Measurements from ENCODE around the gene CYTH1.
"Not testable (repeated sequence)": the region's sequence is repeated elsewhere in the genome, so short reads cannot be mapped to it uniquely, and the experiment has no call there.

CYTH1 gene

GRCh38 chr17:78759969-78760352 is 22.1 kb downstream of the CYTH1 start:
- DNase-seq (ENCODE audit: low spot score) = no peak

GRCh38 chr17:78759203-78759968 is 22.7 kb downstream of the CYTH1 start:
- DNase-seq (ENCODE audit: low spot score) = no peak

- DNase-seq (ENCODE audit: low spot score) = no peak
Measured at GRCh38 chr17:78753316-78754250, 28.5 kb downstream of the CYTH1 start.

- no peak for DNase-seq (ENCODE audit: low spot score)
Measured at GRCh38 chr17:78751447-78752161, 30.5 kb downstream of the CYTH1 start.

- DNase-seq (ENCODE audit: low spot score) = not testable (repeated sequence)
Measured at GRCh38 chr17:78751000-78751399, 31.1 kb downstream of the CYTH1 start.

- no peak for DNase-seq (ENCODE audit: low spot score)
Measured at GRCh38 chr17:78748730-78749317, 33.2 kb downstream of the CYTH1 start.

GRCh38 chr17:78748048-78748729 is 33.9 kb downstream of the CYTH1 start:
- DNase-seq (ENCODE audit: low spot score) = no peak

- no peak for DNase-seq (ENCODE audit: low spot score)
Measured at GRCh38 chr17:78747488-78747887, 34.6 kb downstream of the CYTH1 start.

- no peak for DNase-seq (ENCODE audit: low spot score)
Measured at GRCh38 chr17:78746949-78747269, 35.2 kb downstream of the CYTH1 start.

- DNase-seq (ENCODE audit: low spot score) = no peak
Measured at GRCh38 chr17:78746263-78746948, 35.7 kb downstream of the CYTH1 start.

- DNase-seq (ENCODE audit: low spot score) = no peak
Measured at GRCh38 chr17:78745407-78746088, 36.5 kb downstream of the CYTH1 start.

- DNase-seq (ENCODE audit: low spot score) = no peak
Measured at GRCh38 chr17:78742901-78743300, 39.2 kb downstream of the CYTH1 start.

- no peak for DNase-seq (ENCODE audit: low spot score)
Measured at GRCh38 chr17:78741644-78742284, 40.3 kb downstream of the CYTH1 start.

GRCh38 chr17:78739331-78739931 is 42.6 kb downstream of the CYTH1 start:
- DNase-seq (ENCODE audit: low spot score) = no peak

- no peak for DNase-seq (ENCODE audit: low spot score)
Measured at GRCh38 chr17:78738698-78739097, 43.4 kb downstream of the CYTH1 start.

- no peak for DNase-seq (ENCODE audit: low spot score)
Measured at GRCh38 chr17:78738278-78738677, 43.8 kb downstream of the CYTH1 start.

- DNase-seq (ENCODE audit: low spot score) = no peak
Measured at GRCh38 chr17:78737332-78737731, 44.7 kb downstream of the CYTH1 start.

- peak; percentile 81 for DNase-seq (ENCODE audit: low spot score)
Measured at GRCh38 chr17:78736526-78737079, 45.5 kb downstream of the CYTH1 start.

Measured in iPS-NIHi11 (cell line).